Stimulated activated CD8-positive, alpha-beta memory T cell treated with anti-CD3 and anti-CD28 coated beads, Interleukin-15, amount 100 ng/mL, for 24 hours (primary cell): Measurements from ENCODE around the gene LRTM2.

Experiments used
- DNase-seq: peaks from one replicate; pipeline ENCODE4 v3.0.0-alpha.2; 2020; ENCODE audit warnings: low read depth

LRTM2 gene

DNA sequence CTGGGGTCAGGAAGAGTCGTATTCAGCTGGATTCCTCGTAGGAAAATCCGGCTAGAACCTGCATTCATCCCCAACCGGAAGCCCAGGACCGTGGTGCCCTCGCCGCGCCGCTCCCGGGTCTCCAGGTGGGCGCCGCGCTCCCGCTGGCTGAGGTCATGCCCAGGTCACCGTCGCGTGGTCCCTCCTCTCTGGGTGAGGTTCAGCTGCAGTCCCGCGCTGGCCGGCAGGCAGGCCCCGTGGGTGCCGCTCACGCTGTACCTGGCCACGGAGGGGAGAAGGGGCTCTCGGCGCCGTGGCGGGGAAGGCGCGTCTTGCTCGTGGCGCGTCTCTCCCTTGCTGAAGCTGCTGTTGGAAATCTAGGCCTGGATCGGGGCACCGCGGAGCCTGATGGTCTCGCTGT, 44.5 kb downstream of the LRTM2 start:
- DNase-seq, result no peak

- no peak for DNase-seq
Observed at GRCh38 chr12:1865284-1865866, 45.0 kb downstream of the LRTM2 start.

GRCh38 chr12:1869145-1869544, 48.8 kb downstream of the LRTM2 start:
- DNase-seq, result no peak

- DNase-seq, result no peak
Observed at GRCh38 chr12:1870086-1870485, 49.7 kb downstream of the LRTM2 start.

DNA sequence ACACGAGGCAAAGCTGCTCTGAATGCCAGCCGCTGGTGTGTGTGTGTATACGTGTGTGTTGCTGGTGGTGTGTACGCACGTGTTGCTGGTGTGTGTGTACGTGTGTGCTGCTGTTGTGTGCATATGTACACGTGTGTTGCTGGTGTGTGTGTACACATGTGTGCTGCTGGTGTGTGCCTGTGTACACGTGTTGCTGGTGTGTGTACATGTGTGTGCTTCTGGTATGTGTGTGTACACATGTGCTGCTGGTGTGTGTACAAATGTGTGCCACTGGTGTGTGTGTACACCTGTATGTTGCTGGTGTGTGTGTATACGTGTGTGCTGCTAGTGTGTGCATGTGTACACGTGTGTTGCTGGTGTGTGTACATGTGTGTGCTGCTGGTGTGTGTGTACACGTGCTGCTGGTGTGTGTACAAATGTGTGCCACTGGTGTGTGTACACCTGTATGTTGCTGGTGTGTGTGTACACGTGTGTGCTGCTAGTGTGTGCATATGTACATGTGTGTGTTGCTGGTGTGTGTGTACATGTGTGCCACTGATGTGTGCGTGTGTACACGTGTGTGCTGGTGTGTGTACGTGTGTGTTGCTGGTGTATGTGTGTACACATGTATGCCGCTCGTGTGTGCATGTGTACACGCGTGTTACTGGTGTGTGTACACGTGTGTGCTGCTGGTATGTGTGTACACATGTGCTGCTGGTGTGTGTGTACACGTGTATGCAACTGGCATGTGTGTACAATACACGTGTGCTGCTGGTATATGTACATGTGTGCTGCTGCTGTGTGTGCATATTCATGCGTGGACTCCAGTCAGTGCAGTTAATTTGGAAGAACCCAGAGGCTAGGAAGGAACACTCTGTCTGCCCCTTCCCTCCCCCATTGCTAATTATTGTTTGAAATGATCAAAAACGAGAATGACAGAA, 50.9 kb downstream of the LRTM2 start:
- no peak for DNase-seq

DNA sequence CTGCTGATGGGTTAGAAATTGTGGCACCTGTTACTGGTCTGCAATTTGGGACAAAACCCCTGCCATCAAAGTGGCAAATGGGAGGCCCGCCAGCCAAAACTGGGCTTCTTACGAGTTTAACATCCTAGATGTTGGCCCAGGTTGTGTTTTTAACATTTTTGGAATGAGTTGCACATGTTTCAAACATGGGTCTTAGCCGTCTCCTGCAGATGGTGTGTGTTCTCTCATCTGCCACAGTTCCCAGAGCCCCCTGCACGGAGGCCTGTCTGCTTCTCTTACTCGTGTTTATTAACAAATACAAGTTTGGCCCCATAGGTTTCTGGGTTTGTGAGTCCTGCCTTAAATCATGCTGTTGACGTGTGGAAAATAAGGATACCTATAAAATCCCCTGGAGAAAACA, 51.6 kb downstream of the LRTM2 start:
- DNase-seq, result no peak

DNA sequence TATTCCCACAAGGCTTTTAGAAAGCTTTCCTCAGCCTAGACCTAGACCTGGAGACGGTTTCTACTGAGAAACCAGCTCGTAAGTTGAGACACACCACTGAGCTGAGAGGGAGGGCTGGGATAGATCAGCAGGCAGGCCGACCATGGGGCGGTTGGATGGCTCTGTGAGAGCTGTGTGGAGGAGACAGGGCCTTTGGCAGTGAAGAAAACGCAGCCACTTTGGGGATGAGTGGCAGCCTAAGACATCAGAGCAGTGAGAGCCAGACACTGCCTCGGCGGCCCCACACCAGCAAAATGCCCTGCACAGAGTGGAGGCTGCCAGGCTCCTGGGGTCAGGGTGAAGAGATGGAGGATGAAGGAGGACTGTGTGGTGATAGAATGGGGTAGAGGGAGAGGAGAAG, 52.1 kb downstream of the LRTM2 start:
- no peak for DNase-seq

- no peak for DNase-seq
Observed at GRCh38 chr12:1873531-1874510, 53.5 kb downstream of the LRTM2 start.

- no peak for DNase-seq
Observed at GRCh38 chr12:1875608-1876007, 55.2 kb downstream of the LRTM2 start.

DNA sequence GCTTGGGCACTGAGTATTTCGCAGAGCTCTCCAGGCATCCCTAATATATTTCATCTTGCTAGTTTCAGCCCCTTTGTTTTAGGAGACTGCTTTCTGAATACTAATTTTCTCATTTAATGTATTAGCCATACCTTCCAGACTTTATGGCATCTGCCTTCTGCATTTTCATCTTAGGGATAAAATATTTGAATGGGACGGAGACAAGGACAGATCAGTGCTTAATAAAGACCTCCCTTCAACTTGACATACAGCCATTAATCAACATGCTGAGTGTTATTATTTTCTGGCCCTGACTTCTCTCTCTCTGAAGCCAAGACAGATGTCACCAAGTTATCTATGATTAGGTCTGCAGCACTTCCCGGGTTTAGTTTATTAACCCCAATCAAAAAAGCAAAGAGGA, 55.7 kb downstream of the LRTM2 start:
- no peak for DNase-seq

- no peak for DNase-seq
Observed at GRCh38 chr12:1877169-1877878, 57.0 kb downstream of the LRTM2 start.

DNA sequence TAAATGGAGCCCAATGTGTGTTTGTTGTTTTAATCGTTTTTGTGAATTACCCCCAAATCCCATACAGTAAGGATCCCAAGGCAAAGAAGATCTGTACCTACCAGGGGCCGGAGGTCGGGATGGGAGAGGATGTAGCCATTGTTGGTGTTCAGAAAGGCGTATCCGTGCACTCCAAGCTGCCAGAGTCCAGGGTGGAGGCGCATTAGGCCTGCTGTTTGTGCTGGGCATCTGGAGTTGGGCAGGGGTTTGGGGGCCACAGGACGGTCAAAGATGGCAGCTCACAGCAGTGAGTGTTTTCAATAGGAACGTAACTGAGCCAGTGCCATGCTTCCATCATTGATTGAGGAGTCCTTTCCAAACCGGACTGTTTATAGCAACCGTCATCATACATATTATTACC, 57.8 kb downstream of the LRTM2 start:
- no peak for DNase-seq

GRCh38 chr12:1878695-1879094, 58.3 kb downstream of the LRTM2 start:
- DNase-seq, result no peak

DNA sequence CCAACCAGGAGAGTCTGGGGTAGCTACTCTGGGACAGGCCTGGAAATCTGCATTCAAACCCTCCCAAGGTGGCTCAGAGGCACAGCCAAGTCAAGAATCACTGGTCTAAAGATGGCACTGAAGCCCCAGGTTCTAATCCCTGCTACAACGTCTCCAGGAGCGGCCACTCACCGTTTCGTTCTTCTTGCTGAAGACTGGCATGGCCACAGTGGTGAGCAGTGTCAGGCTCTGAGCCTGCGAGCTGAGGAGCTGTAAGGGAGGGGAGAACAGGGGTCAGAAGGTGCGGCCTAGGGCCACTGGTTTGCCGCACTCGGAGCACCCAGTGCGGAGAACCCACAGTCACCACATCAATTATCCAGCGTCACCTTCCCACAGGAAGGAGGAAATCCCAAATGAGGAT, 59.3 kb downstream of the LRTM2 start:
- no peak for DNase-seq

- DNase-seq, result no peak
Observed at GRCh38 chr12:1880153-1880845, 59.9 kb downstream of the LRTM2 start.

- DNase-seq, result no peak
Observed at GRCh38 chr12:1880876-1881275, 60.5 kb downstream of the LRTM2 start.

GRCh38 chr12:1881301-1881700, 60.9 kb downstream of the LRTM2 start:
- no peak for DNase-seq

DNA sequence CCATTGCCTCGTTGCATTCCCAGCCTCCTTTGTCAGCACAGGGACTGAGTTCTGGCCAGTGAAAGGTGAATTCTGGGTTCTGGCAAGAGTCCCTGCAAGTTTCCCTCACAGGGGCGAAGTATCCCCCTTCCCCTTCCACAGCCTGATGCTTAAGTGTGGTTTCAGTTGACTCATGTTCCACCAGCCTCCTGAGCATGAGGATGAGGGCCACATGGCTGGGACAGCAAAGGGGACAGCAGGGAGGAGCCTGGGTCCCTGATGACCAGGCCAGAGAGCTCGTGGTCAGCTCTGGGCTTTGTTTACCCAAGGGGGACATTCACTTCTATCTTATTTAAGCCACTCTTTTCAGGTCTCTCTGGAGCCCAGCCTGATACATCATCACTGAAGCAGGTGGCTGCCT, 61.6 kb downstream of the LRTM2 start:
- DNase-seq, result no peak

GRCh38 chr12:1882405-1882804, 62.0 kb downstream of the LRTM2 start:
- no peak for DNase-seq

DNA sequence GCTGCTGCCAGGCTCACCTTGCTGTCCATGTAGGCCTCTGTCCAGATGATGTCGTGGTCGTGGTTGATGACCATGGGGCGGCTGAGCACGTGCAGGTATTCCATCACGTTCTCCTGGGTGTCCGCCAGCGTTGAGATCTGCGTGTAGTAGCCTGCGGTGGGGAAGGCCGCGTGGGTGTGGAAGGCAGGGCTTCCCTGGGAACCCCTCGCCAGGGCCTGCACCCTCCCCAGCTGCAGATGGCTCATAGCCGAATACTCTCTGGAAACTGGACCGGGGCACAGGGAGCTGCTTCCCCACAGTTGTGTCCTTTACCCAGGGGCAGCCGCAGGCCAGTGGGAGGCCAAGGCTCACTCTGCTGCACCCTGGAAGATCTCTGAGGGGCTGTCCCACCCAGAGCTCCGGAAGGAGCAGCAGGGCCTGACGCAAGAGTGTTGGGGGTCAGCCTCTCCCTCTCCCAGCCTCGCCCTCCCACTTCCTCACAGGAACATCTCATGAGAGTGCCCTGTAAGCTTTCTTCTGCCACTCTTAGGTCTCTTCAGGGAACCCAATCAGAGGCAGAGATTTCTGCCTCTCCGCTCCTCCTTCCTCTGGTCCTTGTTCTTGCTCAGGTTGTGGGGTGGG, 62.6 kb downstream of the LRTM2 start:
- DNase-seq, result no peak

- no peak for DNase-seq
Observed at GRCh38 chr12:1883513-1883912, 63.1 kb downstream of the LRTM2 start.
